Left forelimb (tissue), 1 donor: ENCODE data around the gene POLR3G.

ENCODE experiments used
- DNase-seq: peaks from one replicate; pipeline ENCODE4 v3.0.0-alpha.2; 2018; ENCODE audit warnings: low spot score

The POLR3G gene

GRCh38 chr5:90474235-90475107 lies at the start of gene POLR3G, which contains the start of gene MBLAC2:
Gene POLR3G (plus strand): TSS chr5:90474864. CDS start chr5:90485568, 10,704 bp downstream.
Gene MBLAC2 (minus strand): TSS chr5:90474771. CDS start chr5:90474292, 479 bp downstream.
- DNase-seq: peak; percentile 93

- DNase-seq: no peak
Measured at GRCh38 chr5:90434116-90434714, 40.4 kb upstream of the POLR3G start.

GRCh38 chr5:90437663-90438062 lies 37.0 kb upstream of the POLR3G start:
- no peak for DNase-seq

- DNase-seq: no peak
Measured at GRCh38 chr5:90438100-90438499, 36.6 kb upstream of the POLR3G start.

GRCh38 chr5:90440644-90441043 lies 34.0 kb upstream of the POLR3G start:
- DNase-seq: no peak

GRCh38 chr5:90446961-90447360 lies 27.7 kb upstream of the POLR3G start:
- DNase-seq: no peak

GRCh38 chr5:90461288-90461687 lies 13.4 kb upstream of the POLR3G start:
- no peak for DNase-seq

- DNase-seq: no peak
Measured at GRCh38 chr5:90472783-90473395, 1.8 kb upstream of the POLR3G start.

GRCh38 chr5:90473396-90474234 lies 1.0 kb upstream of the POLR3G start:
- DNase-seq: no peak

GRCh38 chr5:90475436-90475980 lies 844 bp downstream of the POLR3G start:
- no peak for DNase-seq

- DNase-seq: no peak
Measured at GRCh38 chr5:90476391-90476790, 1.7 kb downstream of the POLR3G start.

GRCh38 chr5:90477073-90477472 lies 2.4 kb downstream of the POLR3G start:
- no peak for DNase-seq

GRCh38 chr5:90477621-90478215 lies 3.1 kb downstream of the POLR3G start:
- DNase-seq: no peak

- no peak for DNase-seq
Measured at GRCh38 chr5:90479611-90480385, 5.1 kb downstream of the POLR3G start.

GRCh38 chr5:90480699-90481098 lies 6.0 kb downstream of the POLR3G start:
- no peak for DNase-seq

- DNase-seq: no peak
Measured at GRCh38 chr5:90483206-90483605, 8.5 kb downstream of the POLR3G start.

GRCh38 chr5:90484540-90484939 lies 9.9 kb downstream of the POLR3G start:
- DNase-seq: no peak

GRCh38 chr5:90488791-90489190 lies 14.1 kb downstream of the POLR3G start:
- DNase-seq: no peak

GRCh38 chr5:90494043-90494442 lies 19.4 kb downstream of the POLR3G start:
- DNase-seq: no peak

GRCh38 chr5:90495146-90495545 lies 20.5 kb downstream of the POLR3G start:
- DNase-seq: no peak
